Peyer's patch (tissue), 4 donors: ENCODE data around the gene SPSB2. TPM values are rescaled to one million over a fixed set of nuclear protein-coding genes. Genes with fewer than 3 reads are reported as not detected.

Experiments used
- DNase-seq, 3 donors: peaks; one replicate each; pipeline ENCODE4 v3.0.0-alpha.2; 2017 to 2019
- H3K27ac ChIP-seq, 4 donors: fragments of 200-600 bp; sonication (generic); one replicate each; pipeline ENCODE4 v1.5.1; 2016 to 2019
- H3K27me3 ChIP-seq, 2 donors: fragments of 200-600 bp; sonication (generic); one replicate each; pipeline ENCODE4 v1.5.1; 2019
- H3K36me3 ChIP-seq, 3 donors: fragments of 200-600 bp; sonication (generic); one replicate each; pipeline ENCODE4 v1.5.1; 2016 to 2019
- H3K4me1 ChIP-seq, 4 donors: fragments of 200-600 bp; sonication (generic); one replicate each; pipeline ENCODE4 v1.5.1; 2016 to 2019
- H3K4me3 ChIP-seq, 4 donors: fragments of 200-600 bp; sonication (generic); 1 replicate in 3 of 4; 2 replicates in 1 of 4; pipeline ENCODE4 v1.5.1; 2016 to 2019; ENCODE audit warnings: mild to moderate bottlenecking in 1 of 4
- H3K9me3 ChIP-seq, 4 donors: fragments of 200-600 bp; sonication (generic); one replicate each; pipeline ENCODE4 v1.5.1; 2016 to 2019; ENCODE audit warnings: mild to moderate bottlenecking in 1 of 4
- POLR2A ChIP-seq, 2 donors: fragments of 450-650 bp; IDR thresholded peaks; one replicate each; pipeline ENCODE4 v1.5.1; 2017; ENCODE audit warnings: antibody characterized with exemption in 2 of 2, mild to moderate bottlenecking in 2 of 2, moderate library complexity in 2 of 2
- total RNA-seq, 4 donors: library from RNA; depleted of rRNA; stranded (reverse); fragments of >200 nt; gene quantifications; one replicate each; pipeline ENCODE4 v1.1.0, GENCODE V29; 2016
- TF ChIP-seq, protein P1 (sequence below), 6 experiments: fragments of 450-650 bp in 4 of 6; fragments of 200-600 bp in 2 of 6; sonication (generic) in 1 of 6; IDR thresholded peaks; one replicate each; pipeline ENCODE4 v1.5.1; 2017 to 2019; ENCODE audit warnings: antibody characterized with exemption in 6 of 6, mild to moderate bottlenecking in 3 of 6, moderate library complexity in 1 of 6

Gene SPSB2
- total RNA-seq, 4 donors from 2014 or later = 4.1 to 12.3 (median 9.9) TPM

DNA sequence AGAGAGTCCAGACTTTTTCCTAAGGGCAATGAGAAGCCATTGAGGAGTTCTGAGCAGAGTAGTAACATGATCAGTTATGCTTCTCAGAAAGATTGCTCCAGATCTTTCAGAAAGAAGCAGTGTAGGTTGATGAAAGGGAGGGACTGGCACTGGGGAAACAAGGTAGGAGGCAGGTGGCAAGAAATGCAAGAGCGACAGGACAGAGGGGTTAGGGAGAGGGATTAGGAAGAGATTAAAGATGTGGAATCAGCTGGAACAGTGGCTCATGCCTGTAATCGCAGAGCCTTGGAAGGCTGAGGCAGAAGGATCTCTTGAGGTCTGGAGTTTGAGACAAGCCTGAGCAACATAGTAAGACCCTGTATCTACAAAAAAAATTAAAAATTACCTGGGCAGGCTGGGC lies 25.4 kb downstream of the SPSB2 start:
- H3K4me3 ChIP-seq = no peak overlapping the region
- H3K4me1 ChIP-seq = peaks cover 0 to 5% (median 2%) of the 10 kb centered on the region in 4 donors
- peaks cover 0 to 31% (median 0%) of the 10 kb centered on the region in 3 donors for H3K36me3 ChIP-seq
- H3K9me3 ChIP-seq = no peaks in the 10 kb centered on the region
- no peaks in the 10 kb centered on the region for H3K27me3 ChIP-seq
- H3K27ac ChIP-seq = no peak overlapping the region
- no peak for TF ChIP-seq POLR2A (IDR thresholded peaks at IDR 0.05)
- TF ChIP-seq, protein P1, sequence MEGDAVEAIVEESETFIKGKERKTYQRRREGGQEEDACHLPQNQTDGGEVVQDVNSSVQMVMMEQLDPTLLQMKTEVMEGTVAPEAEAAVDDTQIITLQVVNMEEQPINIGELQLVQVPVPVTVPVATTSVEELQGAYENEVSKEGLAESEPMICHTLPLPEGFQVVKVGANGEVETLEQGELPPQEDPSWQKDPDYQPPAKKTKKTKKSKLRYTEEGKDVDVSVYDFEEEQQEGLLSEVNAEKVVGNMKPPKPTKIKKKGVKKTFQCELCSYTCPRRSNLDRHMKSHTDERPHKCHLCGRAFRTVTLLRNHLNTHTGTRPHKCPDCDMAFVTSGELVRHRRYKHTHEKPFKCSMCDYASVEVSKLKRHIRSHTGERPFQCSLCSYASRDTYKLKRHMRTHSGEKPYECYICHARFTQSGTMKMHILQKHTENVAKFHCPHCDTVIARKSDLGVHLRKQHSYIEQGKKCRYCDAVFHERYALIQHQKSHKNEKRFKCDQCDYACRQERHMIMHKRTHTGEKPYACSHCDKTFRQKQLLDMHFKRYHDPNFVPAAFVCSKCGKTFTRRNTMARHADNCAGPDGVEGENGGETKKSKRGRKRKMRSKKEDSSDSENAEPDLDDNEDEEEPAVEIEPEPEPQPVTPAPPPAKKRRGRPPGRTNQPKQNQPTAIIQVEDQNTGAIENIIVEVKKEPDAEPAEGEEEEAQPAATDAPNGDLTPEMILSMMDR (IDR thresholded peaks at IDR 0.05) = no peak
- DNase-seq = no peak

DNA sequence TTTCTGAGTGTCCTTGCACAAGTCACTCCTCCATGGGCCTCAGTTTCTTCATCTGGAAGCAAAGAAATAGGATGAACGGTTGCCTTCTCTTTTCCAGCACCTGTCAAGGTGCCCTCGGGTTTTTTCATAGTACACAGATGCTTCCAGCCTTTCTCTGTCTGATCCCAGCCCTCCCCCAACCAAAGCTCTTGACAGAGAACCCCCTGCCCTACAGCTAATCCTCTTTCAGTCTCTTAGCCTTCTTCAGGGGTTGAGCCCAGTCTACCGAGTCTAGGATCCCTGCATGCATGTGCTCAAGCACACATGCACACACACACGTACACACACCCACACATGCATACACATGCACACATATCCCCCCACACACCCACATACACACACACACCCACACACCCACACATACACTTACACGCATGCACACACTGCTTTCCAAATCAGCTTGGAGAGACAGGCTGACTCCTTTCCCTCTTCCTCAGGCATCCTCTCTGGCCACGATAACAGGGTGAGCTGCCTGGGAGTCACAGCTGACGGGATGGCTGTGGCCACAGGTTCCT lies 26.7 kb downstream of the SPSB2 start:
- H3K27ac ChIP-seq = no peak overlapping the region
- H3K36me3 ChIP-seq = peaks cover 0 to 31% (median 0%) of the 10 kb centered on the region in 3 donors
- no peaks in the 10 kb centered on the region for H3K27me3 ChIP-seq
- no peak overlapping the region for H3K4me3 ChIP-seq
- peaks cover 0 to 5% (median 2%) of the 10 kb centered on the region in 4 donors for H3K4me1 ChIP-seq
- H3K9me3 ChIP-seq = no peaks in the 10 kb centered on the region
- no peak for DNase-seq
- TF ChIP-seq, protein P1 (IDR thresholded peaks at IDR 0.05) = no peak
- no peak for TF ChIP-seq POLR2A (IDR thresholded peaks at IDR 0.05)

DNA sequence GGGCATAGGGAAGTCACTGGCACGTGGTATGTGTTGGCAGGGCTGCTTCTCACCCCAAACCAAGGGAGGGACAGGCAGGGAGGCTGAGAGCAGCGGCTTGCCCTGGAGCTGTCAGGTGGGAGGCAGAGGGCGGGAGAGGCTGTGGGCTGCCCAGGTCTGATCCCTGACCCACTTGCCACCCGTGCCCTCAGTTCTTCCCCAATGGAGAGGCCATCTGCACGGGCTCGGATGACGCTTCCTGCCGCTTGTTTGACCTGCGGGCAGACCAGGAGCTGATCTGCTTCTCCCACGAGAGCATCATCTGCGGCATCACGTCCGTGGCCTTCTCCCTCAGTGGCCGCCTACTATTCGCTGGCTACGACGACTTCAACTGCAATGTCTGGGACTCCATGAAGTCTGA lies 27.7 kb downstream of the SPSB2 start:
- no peak overlapping the region for H3K4me3 ChIP-seq
- peaks cover 0 to 31% (median 0%) of the 10 kb centered on the region in 3 donors for H3K36me3 ChIP-seq
- no peaks in the 10 kb centered on the region for H3K27me3 ChIP-seq
- no peak for DNase-seq
- H3K9me3 ChIP-seq = no peaks in the 10 kb centered on the region
- H3K4me1 ChIP-seq = no peaks in the 10 kb centered on the region
- H3K27ac ChIP-seq = no peak overlapping the region
- TF ChIP-seq POLR2A (IDR thresholded peaks at IDR 0.05) = no peak
- TF ChIP-seq, protein P1 (IDR thresholded peaks at IDR 0.05) = no peak

DNA sequence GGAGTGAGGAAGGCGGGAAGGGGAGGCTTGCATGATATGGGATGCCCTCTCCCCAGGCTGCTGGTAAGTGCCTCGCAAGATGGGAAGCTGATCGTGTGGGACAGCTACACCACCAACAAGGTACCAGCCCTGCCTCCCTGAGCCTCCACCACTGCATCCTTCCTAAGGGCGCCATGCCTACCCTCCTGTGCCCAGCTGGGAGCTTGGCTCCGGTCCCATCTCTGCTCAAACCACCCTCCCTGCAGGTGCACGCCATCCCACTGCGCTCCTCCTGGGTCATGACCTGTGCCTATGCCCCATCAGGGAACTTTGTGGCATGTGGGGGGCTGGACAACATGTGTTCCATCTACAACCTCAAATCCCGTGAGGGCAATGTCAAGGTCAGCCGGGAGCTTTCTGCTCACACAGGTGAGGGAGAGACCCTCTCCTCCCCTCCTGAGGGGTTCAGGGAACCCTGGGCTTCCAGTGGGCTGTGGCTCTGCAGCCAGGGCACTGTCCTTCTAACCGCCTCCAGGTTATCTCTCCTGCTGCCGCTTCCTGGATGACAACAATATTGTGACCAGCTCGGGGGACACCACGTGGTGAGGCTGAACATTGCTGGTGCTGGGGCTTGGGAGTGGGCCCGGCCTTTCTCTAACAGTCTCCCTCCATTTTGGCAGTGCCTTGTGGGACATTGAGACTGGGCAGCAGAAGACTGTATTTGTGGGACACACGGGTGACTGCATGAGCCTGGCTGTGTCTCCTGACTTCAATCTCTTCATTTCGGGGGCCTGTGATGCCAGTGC lies 29.8 kb downstream of the SPSB2 start:
- Histone ChIP-seq H3K9me3 (no peaks in the 10 kb centered on the region), H3K4me3 (no peak overlapping the region), H3K4me1 (peaks cover 0 to 4% (median 0%) of the 10 kb centered on the region in 4 donors), H3K27ac (no peak overlapping the region), H3K36me3 (peaks cover 0 to 29% (median 0%) of the 10 kb centered on the region in 3 donors), H3K27me3 (no peaks in the 10 kb centered on the region)
- no peak for DNase-seq
- TF ChIP-seq, protein P1 (IDR thresholded peaks at IDR 0.05) = peak in 2 of 6 experiments; percentile 7 to 20
- no peak for TF ChIP-seq POLR2A (IDR thresholded peaks at IDR 0.05)

DNA sequence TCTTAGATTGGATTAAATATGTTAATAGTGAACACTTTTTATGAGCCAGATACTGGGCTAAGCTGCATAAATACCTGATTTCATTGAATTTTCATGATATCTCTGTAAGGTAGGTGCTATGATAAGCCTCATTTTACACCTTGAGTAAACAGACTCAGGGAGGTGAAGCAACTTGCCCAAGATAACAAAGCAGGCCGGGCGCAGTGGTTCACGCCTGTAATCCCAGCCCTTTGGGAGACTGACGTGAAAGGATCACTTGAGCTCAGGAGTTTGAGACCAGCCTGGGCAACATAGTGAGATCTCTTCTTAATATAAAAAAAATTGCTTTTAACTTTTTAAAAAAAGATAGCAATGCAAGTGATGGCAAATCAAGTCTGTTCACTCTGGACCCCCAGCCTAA lies 31.0 kb downstream of the SPSB2 start:
- no peaks in the 10 kb centered on the region for H3K9me3 ChIP-seq
- peaks cover 0 to 29% (median 0%) of the 10 kb centered on the region in 3 donors for H3K36me3 ChIP-seq
- peaks cover 0 to 4% (median 0%) of the 10 kb centered on the region in 4 donors for H3K4me1 ChIP-seq
- DNase-seq = no peak
- H3K27me3 ChIP-seq = no peaks in the 10 kb centered on the region
- H3K4me3 ChIP-seq = no peak overlapping the region
- no peak for TF ChIP-seq POLR2A (IDR thresholded peaks at IDR 0.05)
- no peak overlapping the region for H3K27ac ChIP-seq
